Myocyte (in vitro differentiated cells): ENCODE measurements around the gene METTL5. TPM values are rescaled to one million over a fixed set of nuclear protein-coding genes. Genes with fewer than 3 reads are reported as not detected.
"Not testable (repeated sequence)": the region's sequence is repeated elsewhere in the genome, so short reads cannot be mapped to it uniquely, and the experiment has no call there.

Experiments
- DNase-seq: peaks from one replicate; pipeline ENCODE4 v3.0.0-alpha.2; 2012; ENCODE audit warnings: low read depth
- total RNA-seq: library from RNA; depleted of rRNA; stranded (reverse); fragments of >200 nt; gene quantifications from 2 replicates; pipeline ENCODE4 v1.2.3, GENCODE V29; 2014

Gene METTL5
- total RNA-seq, 1 donor from 2014 or later = 48.2 TPM

- no peak for DNase-seq
These were observed 9.7 kb upstream of the METTL5 start for GRCh38 chr2:169834401-169834800.

GRCh38 chr2:169828141-169828811 is 3.6 kb upstream of the METTL5 start:
- DNase-seq = peak; percentile 70

- DNase-seq = peak; percentile 94
These were observed 2.8 kb upstream of the METTL5 start, which contains the start of gene UBR3 for GRCh38 chr2:169827272-169828140. UBR3 (plus strand) TSS chr2:169827454; CDS start chr2:169827508, 54 bp downstream.

GRCh38 chr2:169823996-169824372 is 721 bp downstream of the METTL5 start:
- no peak for DNase-seq

- no peak for DNase-seq
These were observed 1.8 kb downstream of the METTL5 start for GRCh38 chr2:169822785-169823392.

GRCh38 chr2:169822036-169822435 is 2.7 kb downstream of the METTL5 start:
- no peak for DNase-seq

- DNase-seq = peak; percentile 71
These were observed 4.6 kb downstream of the METTL5 start for GRCh38 chr2:169820101-169820500.

GRCh38 chr2:169819106-169819505 is 5.6 kb downstream of the METTL5 start:
- DNase-seq = no peak

GRCh38 chr2:169818241-169818640 is 6.5 kb downstream of the METTL5 start:
- no peak for DNase-seq

GRCh38 chr2:169817369-169817768 is 7.3 kb downstream of the METTL5 start:
- not testable (repeated sequence) for DNase-seq

- not testable (repeated sequence) for DNase-seq
These were observed 7.7 kb downstream of the METTL5 start for GRCh38 chr2:169816961-169817360.

- peak; percentile 57 for DNase-seq
These were observed 8.9 kb downstream of the METTL5 start for GRCh38 chr2:169815849-169816248.

- DNase-seq = no peak
These were observed 16.5 kb downstream of the METTL5 start for GRCh38 chr2:169808221-169808620.

- DNase-seq = no peak
These were observed 18.1 kb downstream of the METTL5 start for GRCh38 chr2:169806586-169806985.

- no peak for DNase-seq
These were observed 21.2 kb downstream of the METTL5 start for GRCh38 chr2:169803480-169803879.

GRCh38 chr2:169798718-169799592 is 25.8 kb downstream of the METTL5 start, which contains the start of gene SSB:
SSB (plus strand) TSS chr2:169798871; CDS start chr2:169800961, 2,090 bp downstream.
- DNase-seq = peak; percentile 94

- DNase-seq = no peak
These were observed 26.3 kb downstream of the METTL5 start for GRCh38 chr2:169798397-169798717.

- DNase-seq = no peak
These were observed 27.1 kb downstream of the METTL5 start for GRCh38 chr2:169797601-169798000.

- DNase-seq = peak; percentile 39
These were observed 28.3 kb downstream of the METTL5 start for GRCh38 chr2:169796441-169796840.

GRCh38 chr2:169795181-169795580 is 29.5 kb downstream of the METTL5 start:
- DNase-seq = no peak

GRCh38 chr2:169790581-169790980 is 34.1 kb downstream of the METTL5 start:
- DNase-seq = no peak
